HEK293T (cell line): ENCODE results near the gene CEP350.

Source experiments
- BHLHE40 ChIP-seq: fragments of 450-650 bp; IDR thresholded peaks from 2 replicates; pipeline ENCODE4 v1.6.1; 2016; ENCODE audit warnings: mild to moderate bottlenecking, moderate library complexity, borderline replicate concordance
- CTBP1 ChIP-seq: fragments of 450-650 bp; IDR thresholded peaks from 2 replicates; pipeline ENCODE4 v1.6.1; 2016; ENCODE audit warnings: borderline replicate concordance
- ELF4 ChIP-seq: fragments of 450-650 bp; IDR thresholded peaks from 2 replicates; pipeline ENCODE4 v1.6.1; 2017; ENCODE audit warnings: antibody characterized with exemption
- FOXM1 ChIP-seq: fragments of 450-650 bp; IDR thresholded peaks from 2 replicates; pipeline ENCODE4 v1.6.1; 2017; ENCODE audit warnings: mild to moderate bottlenecking, borderline replicate concordance
- HDGF ChIP-seq: fragments of 450-650 bp; IDR thresholded peaks from 2 replicates; pipeline ENCODE4 v1.6.1; 2017; ENCODE audit warnings: antibody characterized with exemption, borderline replicate concordance
- NFRKB ChIP-seq: fragments of 450-650 bp; IDR thresholded peaks from 2 replicates; pipeline ENCODE4 v1.6.1; 2016; ENCODE audit warnings: mild to moderate bottlenecking, moderate library complexity
- SUZ12 ChIP-seq: fragments of 450-650 bp; IDR thresholded peaks from 2 replicates; pipeline ENCODE4 v1.6.1; 2016; ENCODE audit warnings: mild to moderate bottlenecking
- ZNF384 ChIP-seq: fragments of 450-650 bp; IDR thresholded peaks from 2 replicates; pipeline ENCODE4 v1.6.1; 2016

- TF ChIP-seq HDGF (no peak), SUZ12 (no peak), FOXM1 (no peak), BHLHE40 (no peak), CTBP1 (no peak), NFRKB (no peak), ELF4 (no peak), ZNF384 (no peak)
These were observed 75.0 kb downstream of the CEP350 start for GRCh38 chr1:180029524-180030135.
